ENCODE measurements around the gene SLC28A1.

The SLC28A1 gene

DNA sequence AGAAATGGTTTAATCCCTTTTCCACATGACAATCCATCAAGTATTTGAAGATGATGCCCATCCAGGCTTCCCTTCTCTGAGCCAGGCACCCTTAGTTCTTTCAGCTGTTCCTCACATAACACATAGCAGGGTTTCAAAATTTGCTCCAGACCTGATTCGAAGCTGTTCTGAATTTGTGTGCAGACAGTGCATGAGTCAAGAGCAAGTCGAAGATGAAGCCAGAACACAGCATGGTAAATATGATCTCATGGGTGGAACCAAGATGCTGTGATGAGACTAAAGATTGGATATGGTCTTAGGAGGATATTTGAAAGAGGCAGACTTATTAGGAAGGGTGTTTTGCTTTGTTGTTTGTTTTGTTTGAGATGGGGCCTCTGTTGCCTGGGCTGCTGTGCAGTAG lies 64.6 kb downstream of the SLC28A1 start:
- TF ChIP-seq, protein P1, sequence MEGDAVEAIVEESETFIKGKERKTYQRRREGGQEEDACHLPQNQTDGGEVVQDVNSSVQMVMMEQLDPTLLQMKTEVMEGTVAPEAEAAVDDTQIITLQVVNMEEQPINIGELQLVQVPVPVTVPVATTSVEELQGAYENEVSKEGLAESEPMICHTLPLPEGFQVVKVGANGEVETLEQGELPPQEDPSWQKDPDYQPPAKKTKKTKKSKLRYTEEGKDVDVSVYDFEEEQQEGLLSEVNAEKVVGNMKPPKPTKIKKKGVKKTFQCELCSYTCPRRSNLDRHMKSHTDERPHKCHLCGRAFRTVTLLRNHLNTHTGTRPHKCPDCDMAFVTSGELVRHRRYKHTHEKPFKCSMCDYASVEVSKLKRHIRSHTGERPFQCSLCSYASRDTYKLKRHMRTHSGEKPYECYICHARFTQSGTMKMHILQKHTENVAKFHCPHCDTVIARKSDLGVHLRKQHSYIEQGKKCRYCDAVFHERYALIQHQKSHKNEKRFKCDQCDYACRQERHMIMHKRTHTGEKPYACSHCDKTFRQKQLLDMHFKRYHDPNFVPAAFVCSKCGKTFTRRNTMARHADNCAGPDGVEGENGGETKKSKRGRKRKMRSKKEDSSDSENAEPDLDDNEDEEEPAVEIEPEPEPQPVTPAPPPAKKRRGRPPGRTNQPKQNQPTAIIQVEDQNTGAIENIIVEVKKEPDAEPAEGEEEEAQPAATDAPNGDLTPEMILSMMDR (IDR thresholded peaks at IDR 0.05; ENCODE audit: low read depth, low read length), result no peak
- no peak for TF ChIP-seq MYC (IDR thresholded peaks at IDR 0.05; ENCODE audit: low read depth, low read length)
- TF ChIP-seq POLR2A (IDR thresholded peaks at IDR 0.05; ENCODE audit: extremely low read depth, insufficient read length), result no peak
- TF ChIP-seq, protein P2, sequence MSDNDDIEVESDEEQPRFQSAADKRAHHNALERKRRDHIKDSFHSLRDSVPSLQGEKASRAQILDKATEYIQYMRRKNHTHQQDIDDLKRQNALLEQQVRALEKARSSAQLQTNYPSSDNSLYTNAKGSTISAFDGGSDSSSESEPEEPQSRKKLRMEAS (IDR thresholded peaks at IDR 0.05; ENCODE audit: low read depth, low read length), result no peak
- H3K4me3 ChIP-seq (ENCODE audit: low read depth, low read length), result no peak overlapping the region
- no peak for DNase-seq (ENCODE audit: low read depth)

DNA sequence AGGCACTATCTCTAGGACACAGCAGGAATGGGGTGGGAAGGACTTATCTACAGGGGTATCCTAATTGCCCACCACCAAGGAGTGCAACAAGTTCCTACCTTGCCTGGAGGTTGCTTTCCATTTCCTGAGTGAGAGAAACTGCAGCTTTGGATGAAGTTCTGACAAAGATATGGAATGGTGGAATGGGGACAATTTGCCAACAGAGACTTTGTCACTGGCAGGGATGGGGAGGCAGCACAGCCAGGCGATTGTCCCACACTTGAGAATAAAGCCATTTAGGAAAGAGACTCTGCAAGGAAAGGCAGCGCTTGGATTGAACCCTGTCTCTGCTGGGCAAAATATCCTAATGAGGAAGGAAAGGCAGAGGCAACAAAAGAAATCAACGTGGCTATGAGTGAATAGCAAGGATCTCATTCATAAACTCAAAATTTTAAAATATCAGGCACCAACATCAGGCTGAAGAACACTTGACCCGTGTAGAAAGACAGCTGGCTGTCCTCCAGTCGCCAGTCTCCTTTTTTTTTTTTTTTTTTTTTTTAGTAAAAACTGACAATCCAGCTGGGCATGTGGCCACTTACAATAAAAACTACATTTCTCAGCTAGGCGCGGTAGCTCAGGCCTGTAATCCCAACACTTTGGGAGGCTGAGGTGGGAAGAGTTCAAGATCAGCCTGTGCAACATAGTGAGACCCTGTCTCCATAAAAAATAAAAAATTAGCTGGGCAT lies 65.5 kb downstream of the SLC28A1 start:
- no peak overlapping the region for H3K4me3 ChIP-seq (ENCODE audit: low read depth, low read length)
- DNase-seq (ENCODE audit: low read depth), result no peak
- no peak for TF ChIP-seq POLR2A (IDR thresholded peaks at IDR 0.05; ENCODE audit: extremely low read depth, insufficient read length)
- TF ChIP-seq, protein P2 (IDR thresholded peaks at IDR 0.05; ENCODE audit: low read depth, low read length), result no peak
- TF ChIP-seq, protein P1 (IDR thresholded peaks at IDR 0.05; ENCODE audit: low read depth, low read length), result no peak
- TF ChIP-seq MYC (IDR thresholded peaks at IDR 0.05; ENCODE audit: low read depth, low read length), result no peak

DNA sequence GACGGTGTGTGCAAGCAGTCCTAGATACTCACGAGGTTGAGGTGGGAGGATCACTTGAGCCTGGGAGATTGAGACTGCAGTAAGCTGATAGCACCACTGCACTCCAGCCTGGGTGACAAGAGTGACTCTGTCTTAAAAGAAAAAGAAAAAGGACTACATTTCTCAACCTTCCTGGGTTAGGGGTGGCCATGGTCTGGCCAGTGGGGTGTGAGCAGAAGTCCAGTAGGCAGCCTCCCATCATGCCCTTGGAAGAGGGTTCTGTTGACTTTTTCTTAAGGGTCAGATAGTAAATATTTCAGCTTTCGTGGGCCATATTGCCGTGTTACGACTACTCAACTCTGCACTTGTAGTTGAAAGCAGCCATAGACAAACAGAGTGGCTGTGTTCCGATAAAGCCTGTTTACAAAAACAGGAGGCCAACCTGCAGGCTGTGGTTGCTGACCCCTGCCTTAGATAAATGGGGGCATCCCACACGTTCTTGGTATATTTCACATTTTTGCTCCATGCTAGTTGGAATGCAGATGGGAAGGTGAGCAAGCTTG lies 66.2 kb downstream of the SLC28A1 start:
- DNase-seq (ENCODE audit: low read depth), result no peak
- TF ChIP-seq POLR2A (IDR thresholded peaks at IDR 0.05; ENCODE audit: extremely low read depth, insufficient read length) (no peak), MYC (IDR thresholded peaks at IDR 0.05; ENCODE audit: low read depth, low read length) (no peak)
- TF ChIP-seq, protein P1 (IDR thresholded peaks at IDR 0.05; ENCODE audit: low read depth, low read length), result no peak
- TF ChIP-seq, protein P2 (IDR thresholded peaks at IDR 0.05; ENCODE audit: low read depth, low read length), result no peak
- no peak overlapping the region for H3K4me3 ChIP-seq (ENCODE audit: low read depth, low read length)

DNA sequence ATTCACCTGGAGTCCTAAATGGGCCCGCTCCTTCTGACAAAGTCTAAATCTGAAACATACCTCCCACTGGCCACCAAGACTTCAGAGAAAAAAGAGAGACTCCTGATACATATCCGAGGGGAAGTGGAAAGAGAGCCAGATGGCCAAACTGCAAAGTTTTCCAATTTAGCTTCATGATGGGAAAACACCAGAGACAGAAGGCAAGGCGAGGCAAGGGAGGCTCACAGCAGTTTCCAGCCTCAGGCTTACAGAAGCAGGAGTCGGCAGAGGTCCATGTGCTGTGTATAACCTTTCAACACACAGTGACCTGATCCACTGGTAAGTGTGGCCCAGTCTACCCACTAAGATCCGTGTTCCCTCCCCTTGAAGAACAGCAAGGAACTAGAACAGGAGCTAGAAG lies 67.3 kb downstream of the SLC28A1 start:
- no peak for TF ChIP-seq MYC (IDR thresholded peaks at IDR 0.05; ENCODE audit: low read depth, low read length)
- TF ChIP-seq POLR2A (IDR thresholded peaks at IDR 0.05; ENCODE audit: extremely low read depth, insufficient read length), result no peak
- TF ChIP-seq, protein P2 (IDR thresholded peaks at IDR 0.05; ENCODE audit: low read depth, low read length), result no peak
- TF ChIP-seq, protein P1 (IDR thresholded peaks at IDR 0.05; ENCODE audit: low read depth, low read length), result no peak
- DNase-seq (ENCODE audit: low read depth), result no peak
- no peak overlapping the region for H3K4me3 ChIP-seq (ENCODE audit: low read depth, low read length)

DNA sequence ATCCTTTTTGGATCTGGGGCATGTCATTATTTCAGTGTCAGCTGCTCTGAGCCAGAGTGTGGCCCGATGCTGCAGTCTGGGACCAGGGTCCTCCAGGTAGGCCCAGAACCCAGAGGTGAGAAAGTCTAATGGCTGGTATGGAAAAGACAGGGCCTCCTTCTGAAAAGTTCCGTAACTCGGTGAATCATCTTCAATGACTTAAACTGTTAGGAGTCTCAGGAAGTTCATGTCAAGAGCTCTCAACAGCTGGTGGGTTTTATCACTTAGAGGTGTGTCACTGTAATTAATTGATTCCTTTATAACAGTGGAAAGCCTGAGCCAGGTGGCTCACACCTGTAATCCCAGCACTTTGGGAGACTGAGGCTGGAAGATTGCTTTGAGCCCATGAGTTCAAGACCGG lies 68.7 kb downstream of the SLC28A1 start:
- DNase-seq (ENCODE audit: low read depth), result no peak
- no peak for TF ChIP-seq MYC (IDR thresholded peaks at IDR 0.05; ENCODE audit: low read depth, low read length)
- TF ChIP-seq POLR2A (IDR thresholded peaks at IDR 0.05; ENCODE audit: extremely low read depth, insufficient read length), result no peak
- TF ChIP-seq, protein P1 (IDR thresholded peaks at IDR 0.05; ENCODE audit: low read depth, low read length), result no peak
- TF ChIP-seq, protein P2 (IDR thresholded peaks at IDR 0.05; ENCODE audit: low read depth, low read length), result no peak

More for the DNA sequence above, 68.7 kb downstream of the SLC28A1 start:
- no peak overlapping the region for H3K4me3 ChIP-seq (ENCODE audit: low read depth, low read length)
